Cardiac muscle cell (in vitro differentiated cells and primary cell): ENCODE measurements around the gene BMAL1. TPM values are rescaled to one million over a fixed set of nuclear protein-coding genes. Genes with fewer than 3 reads are reported as not detected.

ENCODE experiments used
- DNase-seq, 2 donors: peaks; one replicate each; pipeline versions ENCODE4 v3.0.0 to v3.0.0-alpha.2; 2010 to 2017; ENCODE audit warnings: low read depth in 1 of 2, low spot score in 1 of 2
- H3K27ac ChIP-seq: fragments of 200-600 bp; sonication (generic); 2 replicates; pipeline ENCODE4 v1.5.1; 2016
- H3K27me3 ChIP-seq: fragments of 200-600 bp; sonication (generic); 2 replicates; pipeline ENCODE4 v1.6.0; 2016; ENCODE audit warnings: control low read depth
- H3K36me3 ChIP-seq: fragments of 200-600 bp; sonication (generic); 2 replicates; pipeline ENCODE4 v1.5.1; 2016; ENCODE audit warnings: control low read depth
- H3K4me1 ChIP-seq: fragments of 200-600 bp; sonication (generic); 2 replicates; pipeline ENCODE4 v1.8.1; 2017; ENCODE audit warnings: low read depth, mild to moderate bottlenecking, mixed run types
- H3K4me3 ChIP-seq: fragments of 200-600 bp; sonication (generic); 2 replicates; pipeline ENCODE4 v1.5.1; 2016; ENCODE audit warnings: mild to moderate bottlenecking
- H3K9me3 ChIP-seq: fragments of 200-600 bp; sonication (generic); 2 replicates; pipeline ENCODE4 v1.5.1; 2017; ENCODE audit warnings: low read depth, mild to moderate bottlenecking, control low read depth
- polyA plus RNA-seq: library from polyadenylated mRNA; unstranded; fragments of >200 nt; fragmentation: Nextera tagmentation; extraction: Ambion mirVana; gene quantifications from 2 replicates; pipeline ENCODE4 v1.2.1, GENCODE V29; 2016
- total RNA-seq: library from RNA; depleted of rRNA; stranded (reverse); fragments of >200 nt; gene quantifications from 2 replicates; pipeline ENCODE4 v1.2.3, GENCODE V29; 2016
- TF ChIP-seq, protein P1 (sequence below): IDR thresholded peaks from 2 replicates; pipeline ENCODE4 v1.5.1; 2012; ENCODE audit warnings: low read depth, mild to moderate bottlenecking, low read length

BMAL1 gene
- total and polyA plus RNA-seq, 2 experiments from 2014 or later: 3.9 to 12.4 TPM

DNA sequence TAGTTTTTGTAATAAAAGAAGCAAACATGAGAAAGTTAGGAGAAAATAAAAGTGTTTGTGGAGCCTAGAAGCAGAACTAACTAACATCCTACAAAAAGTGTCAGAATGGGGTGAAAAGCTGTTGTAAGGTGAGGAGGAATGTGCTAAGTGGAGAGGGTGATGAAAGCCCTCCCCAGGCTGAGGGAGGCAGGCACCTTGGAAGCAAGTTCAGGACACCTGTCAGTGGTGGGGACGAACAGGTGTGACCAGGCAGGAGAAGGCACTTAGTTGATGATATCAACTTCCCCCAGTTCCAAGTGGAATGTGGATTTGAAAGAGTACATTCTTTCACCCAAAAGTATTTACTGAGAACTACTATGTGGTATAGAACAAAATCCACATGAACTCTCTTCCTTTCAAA, 18.7 kb upstream of the BMAL1 start:
- no peak overlapping the region for H3K4me3 ChIP-seq
- no peaks in the 10 kb centered on the region for H3K36me3 ChIP-seq
- no peaks in the 10 kb centered on the region for H3K27me3 ChIP-seq
- DNase-seq: no peak
- no peak overlapping the region for H3K27ac ChIP-seq
- H3K4me1 ChIP-seq: no peaks in the 10 kb centered on the region
- TF ChIP-seq, protein P1, sequence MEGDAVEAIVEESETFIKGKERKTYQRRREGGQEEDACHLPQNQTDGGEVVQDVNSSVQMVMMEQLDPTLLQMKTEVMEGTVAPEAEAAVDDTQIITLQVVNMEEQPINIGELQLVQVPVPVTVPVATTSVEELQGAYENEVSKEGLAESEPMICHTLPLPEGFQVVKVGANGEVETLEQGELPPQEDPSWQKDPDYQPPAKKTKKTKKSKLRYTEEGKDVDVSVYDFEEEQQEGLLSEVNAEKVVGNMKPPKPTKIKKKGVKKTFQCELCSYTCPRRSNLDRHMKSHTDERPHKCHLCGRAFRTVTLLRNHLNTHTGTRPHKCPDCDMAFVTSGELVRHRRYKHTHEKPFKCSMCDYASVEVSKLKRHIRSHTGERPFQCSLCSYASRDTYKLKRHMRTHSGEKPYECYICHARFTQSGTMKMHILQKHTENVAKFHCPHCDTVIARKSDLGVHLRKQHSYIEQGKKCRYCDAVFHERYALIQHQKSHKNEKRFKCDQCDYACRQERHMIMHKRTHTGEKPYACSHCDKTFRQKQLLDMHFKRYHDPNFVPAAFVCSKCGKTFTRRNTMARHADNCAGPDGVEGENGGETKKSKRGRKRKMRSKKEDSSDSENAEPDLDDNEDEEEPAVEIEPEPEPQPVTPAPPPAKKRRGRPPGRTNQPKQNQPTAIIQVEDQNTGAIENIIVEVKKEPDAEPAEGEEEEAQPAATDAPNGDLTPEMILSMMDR: no peak
- H3K9me3 ChIP-seq: no peaks in the 10 kb centered on the region

DNA sequence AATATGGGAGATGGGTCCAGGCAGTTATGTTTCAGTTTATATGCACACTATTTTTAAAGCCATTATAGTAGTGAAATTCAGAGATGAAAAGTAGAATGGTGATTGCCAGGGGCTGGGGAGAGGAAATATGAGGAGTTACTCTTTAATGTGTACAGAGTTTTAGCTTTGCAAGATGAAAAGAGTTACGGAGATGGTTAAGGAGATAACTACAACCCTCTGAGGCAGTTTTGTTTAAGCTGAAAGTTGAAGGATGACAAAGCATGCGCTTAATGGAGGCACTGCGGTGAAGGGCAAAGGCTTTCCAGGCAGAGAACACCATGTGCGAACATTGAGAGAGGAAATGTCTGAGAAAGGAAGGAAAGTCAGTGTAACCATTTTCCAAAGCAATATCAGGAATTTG, 18.2 kb upstream of the BMAL1 start:
- Histone ChIP-seq H3K27ac (no peak overlapping the region), H3K27me3 (no peaks in the 10 kb centered on the region), H3K36me3 (no peaks in the 10 kb centered on the region), H3K4me1 (no peaks in the 10 kb centered on the region), H3K4me3 (no peak overlapping the region), H3K9me3 (no peaks in the 10 kb centered on the region)
- TF ChIP-seq, protein P1: no peak
- no peak for DNase-seq

DNA sequence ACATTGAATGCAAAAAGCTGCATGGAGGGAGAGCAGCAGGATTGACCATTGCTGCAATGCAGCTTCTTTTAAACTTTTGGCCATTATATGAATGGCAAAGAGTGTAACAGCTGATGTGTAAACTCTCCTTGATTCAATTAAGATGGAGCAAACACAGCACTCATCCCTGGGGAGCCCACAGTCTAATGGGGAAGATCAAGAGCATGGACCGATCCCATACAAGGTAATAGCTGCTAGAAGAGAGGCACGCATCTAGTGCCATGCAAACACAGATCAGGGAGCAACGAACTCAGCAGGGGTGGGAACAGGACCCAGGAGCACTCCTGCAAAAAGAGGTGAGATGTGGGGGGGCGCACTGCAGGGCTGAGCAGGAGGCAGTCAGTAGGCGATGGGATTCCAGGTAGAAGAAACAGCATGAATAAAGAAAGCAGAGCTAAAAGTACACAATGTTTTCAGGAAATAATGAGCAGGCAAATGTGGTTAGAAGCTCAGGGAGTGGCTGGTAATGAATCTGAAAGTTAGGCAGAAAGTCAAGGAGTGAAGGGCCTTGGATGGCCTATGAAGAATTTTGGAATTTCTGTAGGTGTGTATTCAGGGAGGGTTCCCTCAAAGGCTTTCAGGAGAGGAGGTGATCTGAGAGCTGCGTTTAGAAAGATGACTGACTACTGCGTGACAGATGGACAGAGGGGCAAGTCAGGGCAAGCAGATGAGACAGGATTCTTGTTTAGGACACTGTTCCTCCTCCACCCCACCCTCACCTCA, 17.2 kb upstream of the BMAL1 start:
- no peak for DNase-seq
- TF ChIP-seq, protein P1: no peak
- Histone ChIP-seq H3K4me1 (no peaks in the 10 kb centered on the region), H3K9me3 (no peaks in the 10 kb centered on the region), H3K4me3 (no peak overlapping the region), H3K27ac (no peak overlapping the region), H3K27me3 (peaks cover 8% of the 10 kb centered on the region), H3K36me3 (no peaks in the 10 kb centered on the region)

DNA sequence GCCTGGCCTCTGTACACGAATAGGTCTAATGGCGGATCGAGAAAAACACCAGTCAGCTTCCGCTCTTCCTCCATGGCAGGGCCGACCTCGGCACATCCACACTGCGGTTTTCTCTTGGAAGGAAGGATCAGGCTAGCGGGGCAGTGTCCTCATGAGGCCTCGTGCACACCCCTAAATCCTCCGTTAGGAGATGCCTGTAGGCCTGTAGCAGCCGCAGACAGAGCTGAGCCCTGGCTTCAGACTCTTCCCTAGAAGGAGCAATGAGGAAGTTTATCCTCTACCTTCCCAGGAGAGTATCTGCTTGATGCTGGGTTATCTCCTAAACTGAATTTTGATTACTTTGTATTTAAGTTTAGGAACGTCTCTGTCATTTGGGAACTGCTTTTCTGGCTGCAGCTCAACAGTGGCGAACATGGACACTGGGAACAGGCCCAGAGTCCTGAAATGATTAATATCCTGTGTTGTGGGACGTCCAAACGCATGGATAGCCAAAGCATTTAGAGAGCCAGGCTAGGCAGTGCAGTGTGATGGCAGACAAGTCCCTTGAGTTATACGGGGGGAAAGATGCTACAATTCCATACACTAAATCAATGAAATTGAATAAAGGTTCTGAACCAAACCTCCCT, 16.5 kb upstream of the BMAL1 start:
- H3K27me3 ChIP-seq: peaks cover 8% of the 10 kb centered on the region
- no peak overlapping the region for H3K27ac ChIP-seq
- H3K36me3 ChIP-seq: no peaks in the 10 kb centered on the region
- TF ChIP-seq, protein P1: no peak
- DNase-seq: peak in 1 of 2 donors; percentile 51
- H3K9me3 ChIP-seq: no peaks in the 10 kb centered on the region
- no peak overlapping the region for H3K4me3 ChIP-seq
- H3K4me1 ChIP-seq: no peaks in the 10 kb centered on the region

DNA sequence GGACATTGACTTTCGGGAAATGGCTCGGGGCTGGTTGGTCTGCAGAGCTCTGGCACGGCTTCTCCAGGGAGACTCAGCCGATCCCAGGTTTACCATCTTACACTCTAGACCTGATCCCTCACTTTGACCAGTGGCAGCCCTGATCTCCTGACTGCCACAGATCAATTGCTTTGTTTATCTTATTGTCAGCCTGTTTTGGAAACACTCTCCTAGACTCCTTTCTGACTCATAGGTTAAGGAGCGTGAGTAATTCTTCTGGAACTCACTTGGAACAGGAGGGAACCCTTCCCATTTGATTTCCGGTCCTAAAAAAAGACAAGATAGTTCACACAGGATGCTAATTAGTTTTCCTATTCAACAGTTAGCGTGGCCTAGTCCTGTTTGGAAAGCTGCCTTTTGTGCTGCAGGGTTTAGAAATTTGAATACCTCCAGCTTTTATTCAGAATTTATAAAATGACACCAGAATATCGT, 16.0 kb upstream of the BMAL1 start:
- no peaks in the 10 kb centered on the region for H3K4me1 ChIP-seq
- no peak overlapping the region for H3K4me3 ChIP-seq
- TF ChIP-seq, protein P1: no peak
- H3K27me3 ChIP-seq: peaks cover 8% of the 10 kb centered on the region
- no peaks in the 10 kb centered on the region for H3K36me3 ChIP-seq
- DNase-seq: peak in 1 of 2 donors; percentile 84
- no peaks in the 10 kb centered on the region for H3K9me3 ChIP-seq
- H3K27ac ChIP-seq: no peak overlapping the region
